Lower leg skin (tissue), 4 donors: ENCODE results near the gene ACOT4. TPM values are rescaled to one million over a fixed set of nuclear protein-coding genes. Genes with fewer than 3 reads are reported as not detected.
"Not testable (repeated sequence)": the region's sequence is repeated elsewhere in the genome, so short reads cannot be mapped to it uniquely, and the experiment has no call there.

Experiments used
- DNase-seq, 2 donors: peaks; one replicate each; pipeline ENCODE4 v3.0.0-alpha.2; 2019; ENCODE audit warnings: low spot score in 2 of 2
- H3K4me3 ChIP-seq: fragments of 200-600 bp; sonication (generic); 2 replicates; pipeline ENCODE4 v1.5.1; 2017; ENCODE audit warnings: mild to moderate bottlenecking, low read depth; ENCODE audit not compliant: poor library complexity, severe bottlenecking
- CTCF ChIP-seq, 3 donors: fragments of 450-650 bp; IDR thresholded peaks; one replicate each; pipeline ENCODE4 v1.5.1; 2016; ENCODE audit warnings: antibody characterized with exemption in 3 of 3, mild to moderate bottlenecking in 3 of 3, moderate library complexity in 2 of 3
- POLR2A ChIP-seq, 2 donors: fragments of 450-650 bp; IDR thresholded peaks; one replicate each; pipeline ENCODE4 v1.6.1; 2016 to 2017; ENCODE audit warnings: antibody characterized with exemption in 2 of 2, mild to moderate bottlenecking in 1 of 2, moderate library complexity in 1 of 2
- WGBS, 2 donors: methylation state at CpG; one replicate each; pipeline ENCODE4 v1.1.5; 2018; 5-methylcytosine and 5-hydroxymethylcytosine counted together
- intact Hi-C: fragments of 100-400 bp; cut with DNase I; formaldehyde crosslinking; loops from one replicate; pipeline ENCODE4 v1.15.0; 2023; ENCODE audit warnings: low total_unique reads
- total RNA-seq, 4 donors: library from RNA; depleted of rRNA; stranded (reverse); fragments of >200 nt; gene quantifications; one replicate each; pipeline ENCODE4 v1.1.0, GENCODE V29; 2016

ACOT4 gene
- total RNA-seq, 4 donors from 2014 or later = 0.53 to 2.7 (median 1.4) TPM

- no peak overlapping the region for H3K4me3 ChIP-seq
- DNase-seq = no peak
- intact Hi-C loops = no loop called here
- WGBS, 2 donors = 91 to 94% methylated on average over 7 of the region's 7 CpGs
- TF ChIP-seq POLR2A (IDR thresholded peaks at IDR 0.05) = no peak
- TF ChIP-seq CTCF (IDR thresholded peaks at IDR 0.05) = no peak
These were observed 24.3 kb upstream of the ACOT4 start for GRCh38 chr14:73567358-73567757.

- no peak overlapping the region for H3K4me3 ChIP-seq
- DNase-seq = no peak
- no peak for TF ChIP-seq CTCF (IDR thresholded peaks at IDR 0.05)
- no peak for TF ChIP-seq POLR2A (IDR thresholded peaks at IDR 0.05)
- 55 to 63% methylated on average over 16 of the region's 16 CpGs for WGBS, 2 donors
- intact Hi-C loops = no loop called here
These were observed 23.5 kb upstream of the ACOT4 start for GRCh38 chr14:73567951-73568885.

GRCh38 chr14:73568886-73569184 is 22.8 kb upstream of the ACOT4 start:
- peak in 1 of 2 donors; percentile 93 for DNase-seq
- intact Hi-C loops = not testable (repeated sequence)
- peak overlapping the region; percentile 28 for H3K4me3 ChIP-seq
- WGBS, 2 donors = 5% methylated on average over 4 of the region's 4 CpGs

GRCh38 chr14:73569185-73569958 is 22.3 kb upstream of the ACOT4 start, which contains the start of gene ACOT2:
ACOT2 (plus strand) TSS chr14:73569213; CDS start chr14:73569241, 28 bp downstream.
- intact Hi-C loops = not testable (repeated sequence)
- peak; percentile 39 to 92 for DNase-seq
- H3K4me3 ChIP-seq = peak within 1 kb of the TSS; percentile 28
- WGBS, 2 donors = 0% methylated on average over 21 to 39 of the region's 83 CpGs

- DNase-seq = peak in 1 of 2 donors; percentile 88
- WGBS, 2 donors = 39 to 51% methylated on average over 8 of the region's 8 CpGs
- intact Hi-C loops, H3K4me3 ChIP-seq: not testable (repeated sequence)
- peak in 1 of 3 donors; percentile 15 for TF ChIP-seq CTCF (IDR thresholded peaks at IDR 0.05)
These were observed 20.8 kb upstream of the ACOT4 start for GRCh38 chr14:73570913-73571312.

GRCh38 chr14:73573034-73573433 is 18.6 kb upstream of the ACOT4 start:
- WGBS, 2 donors = 75 to 77% methylated on average over 5 of the region's 5 CpGs
- DNase-seq, H3K4me3 ChIP-seq, intact Hi-C loops: not testable (repeated sequence)

- H3K4me3 ChIP-seq, intact Hi-C loops, DNase-seq: not testable (repeated sequence)
- 91 to 97% methylated on average over 4 of the region's 4 CpGs for WGBS, 2 donors
These were observed 17.9 kb upstream of the ACOT4 start for GRCh38 chr14:73573740-73574139.

- DNase-seq, intact Hi-C loops, H3K4me3 ChIP-seq: not testable (repeated sequence)
- 86 to 95% methylated on average over 7 of the region's 7 CpGs for WGBS, 2 donors
These were observed 17.4 kb upstream of the ACOT4 start for GRCh38 chr14:73574251-73574650.
